Fibroblast of skin of right quadriceps (primary cell): ENCODE data around the gene NIN.
"Not testable (repeated sequence)": the region's sequence is repeated elsewhere in the genome, so short reads cannot be mapped to it uniquely, and the experiment has no call there.

Experiments used
- DNase-seq: peaks from one replicate; pipeline ENCODE4 v3.0.0-alpha.2; 2013

The NIN gene

GRCh38 chr14:50839048-50839447 is 8.1 kb upstream of the NIN start:
- DNase-seq, result no peak

DNA sequence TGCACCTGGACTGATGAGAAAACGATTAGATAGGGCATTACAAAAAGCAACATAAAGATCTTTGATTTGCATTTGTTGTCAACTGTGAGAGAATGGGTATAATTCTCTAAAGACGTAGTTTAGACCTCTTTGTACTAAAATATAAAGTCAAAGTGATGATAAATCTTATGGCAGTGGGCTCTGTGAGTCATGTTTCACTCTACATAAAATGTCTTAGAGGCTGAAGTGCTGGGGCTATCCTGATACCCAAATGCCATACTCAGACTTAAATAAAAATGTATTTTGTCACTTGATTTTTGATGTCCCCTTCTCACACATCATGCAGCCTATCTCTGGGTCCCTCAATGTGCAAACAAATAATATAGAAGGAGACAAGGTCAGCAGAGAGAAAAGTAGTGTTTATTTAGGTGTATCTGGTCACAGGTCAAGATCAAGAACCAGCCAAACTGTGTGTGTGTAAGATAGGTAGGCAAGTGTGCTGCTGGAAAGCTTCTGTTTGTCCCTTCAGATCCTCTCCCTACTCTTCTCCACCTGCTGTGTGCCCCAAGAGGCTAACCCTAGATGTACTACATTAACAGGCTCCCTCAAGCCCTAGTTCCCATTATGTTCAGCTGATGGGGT is 7.0 kb upstream of the NIN start:
- DNase-seq, result no peak

DNA sequence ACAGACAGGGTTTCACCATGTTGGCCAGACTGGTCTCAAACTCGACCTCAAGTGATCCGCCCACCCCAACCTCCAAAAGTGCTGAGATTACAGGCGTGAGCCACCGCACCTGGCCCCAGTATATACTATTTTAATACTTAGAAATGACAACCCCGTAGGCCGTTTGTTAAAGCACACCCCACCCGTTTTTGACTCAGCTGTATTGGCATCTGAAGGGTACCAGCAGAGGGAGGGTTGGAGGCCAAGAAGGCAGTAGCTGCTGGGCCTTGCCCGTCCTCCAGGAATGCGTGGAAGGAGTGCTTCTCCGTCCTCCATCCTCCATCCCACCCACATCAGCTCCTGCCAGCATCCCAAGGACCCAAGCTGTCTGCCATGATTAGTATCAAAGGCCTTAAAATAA is 6.3 kb upstream of the NIN start:
- no peak for DNase-seq

GRCh38 chr14:50836515-50836914 is 5.6 kb upstream of the NIN start:
- no peak for DNase-seq

GRCh38 chr14:50835280-50835679 is 4.3 kb upstream of the NIN start:
- DNase-seq, result peak; percentile 62

GRCh38 chr14:50834802-50835276 is 3.9 kb upstream of the NIN start:
- DNase-seq, result no peak

DNA sequence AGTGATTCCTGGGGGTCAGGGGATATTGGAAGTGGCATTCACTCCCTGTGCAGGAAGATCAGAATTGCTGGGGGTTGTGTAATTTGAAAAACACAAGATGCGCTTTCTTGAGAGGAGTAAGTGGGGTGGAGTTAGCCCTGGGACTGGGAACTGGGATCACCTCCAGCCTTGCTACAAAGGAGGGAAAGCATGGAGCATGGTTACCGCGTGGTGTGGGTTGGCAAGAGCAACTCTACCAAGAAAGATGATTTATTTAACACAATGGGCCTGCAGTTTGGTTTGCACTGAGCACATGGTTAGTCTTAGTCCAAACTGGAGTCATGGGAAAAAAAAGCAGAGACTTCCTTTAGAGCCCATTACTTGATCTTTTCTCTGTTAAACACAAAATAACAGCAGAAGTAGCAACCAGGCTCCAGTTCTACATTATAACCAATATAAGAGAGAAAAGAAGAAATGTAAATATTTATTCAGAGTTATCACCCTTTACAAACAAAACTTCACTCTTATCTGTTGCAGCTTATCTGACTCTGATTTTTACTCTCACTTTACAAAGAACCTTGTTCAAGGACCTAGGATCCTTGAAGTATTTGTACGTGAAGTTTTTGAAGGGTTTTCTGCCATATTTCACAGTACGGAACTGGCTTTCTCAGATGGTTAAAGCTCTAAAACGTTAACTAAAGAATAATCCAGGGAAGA is 2.1 kb upstream of the NIN start:
- DNase-seq, result no peak

DNA sequence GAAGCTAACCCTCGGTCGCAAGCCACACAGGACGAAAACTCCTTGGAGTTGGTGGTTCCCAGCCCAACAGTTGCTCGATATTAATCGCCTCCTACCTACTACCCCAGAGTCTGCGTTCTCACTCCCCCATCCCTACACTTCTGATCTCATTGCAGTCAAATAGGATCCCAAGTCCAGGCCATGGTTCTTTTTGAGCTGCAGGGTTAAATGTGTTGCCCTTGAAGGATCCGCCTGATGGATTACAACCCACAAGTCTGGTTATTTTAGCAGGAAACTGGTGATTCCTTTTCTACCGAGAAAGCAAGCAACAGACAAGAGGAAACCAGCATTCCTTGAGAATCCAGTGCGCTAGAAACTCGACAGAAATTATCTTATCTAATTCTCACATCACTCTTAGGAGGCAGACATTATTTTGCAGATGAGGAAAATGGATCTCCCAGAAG is 785 bp upstream of the NIN start:
- DNase-seq, result no peak

DNA sequence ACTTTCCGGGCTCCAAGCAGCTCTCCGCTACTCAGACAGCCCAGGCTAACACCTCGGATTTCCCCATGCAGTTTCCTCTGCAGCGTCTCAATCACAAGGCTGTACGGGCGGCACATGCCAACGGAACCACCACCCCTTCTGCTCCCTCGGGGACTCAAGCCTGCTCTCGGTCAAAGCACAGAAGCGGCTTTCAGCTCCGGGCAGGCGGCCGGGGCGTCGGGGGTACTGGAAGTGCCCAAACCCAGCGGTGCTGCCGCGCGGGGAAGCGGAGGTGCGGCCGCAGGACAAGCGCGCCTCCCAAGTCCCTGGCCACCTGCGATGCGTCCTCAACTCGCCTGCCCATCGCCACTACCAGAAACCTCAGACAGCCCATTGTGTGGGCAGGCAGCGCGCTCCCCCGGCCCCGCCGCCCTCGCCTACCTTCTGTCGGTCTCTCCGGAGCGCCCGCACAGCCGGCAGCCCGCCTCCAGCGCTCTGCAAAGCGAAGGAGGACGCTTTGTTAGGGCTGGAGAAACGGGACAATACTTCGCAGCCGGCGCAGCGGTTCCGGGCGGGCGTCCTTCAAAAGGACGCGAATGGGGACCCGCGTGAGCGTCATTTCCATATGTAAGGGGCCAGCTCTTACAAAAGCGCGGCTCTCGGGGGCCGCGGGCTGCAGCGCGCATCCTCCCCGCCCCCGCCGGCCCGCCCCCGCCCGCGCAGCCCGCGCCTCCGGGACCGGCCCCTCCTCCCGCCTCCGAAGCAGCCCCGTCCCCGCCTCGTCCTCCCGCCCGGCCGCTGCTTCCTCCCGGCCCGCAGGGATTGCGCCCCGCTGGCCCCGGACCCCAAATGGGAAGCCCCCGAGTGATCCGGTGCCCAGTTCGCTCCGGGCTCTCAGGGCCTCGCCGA is 674 bp downstream of the NIN start:
- DNase-seq, result no peak

GRCh38 chr14:50829489-50830043 is 1.4 kb downstream of the NIN start:
- no peak for DNase-seq

GRCh38 chr14:50828721-50829488 is 2.1 kb downstream of the NIN start:
- no peak for DNase-seq

DNA sequence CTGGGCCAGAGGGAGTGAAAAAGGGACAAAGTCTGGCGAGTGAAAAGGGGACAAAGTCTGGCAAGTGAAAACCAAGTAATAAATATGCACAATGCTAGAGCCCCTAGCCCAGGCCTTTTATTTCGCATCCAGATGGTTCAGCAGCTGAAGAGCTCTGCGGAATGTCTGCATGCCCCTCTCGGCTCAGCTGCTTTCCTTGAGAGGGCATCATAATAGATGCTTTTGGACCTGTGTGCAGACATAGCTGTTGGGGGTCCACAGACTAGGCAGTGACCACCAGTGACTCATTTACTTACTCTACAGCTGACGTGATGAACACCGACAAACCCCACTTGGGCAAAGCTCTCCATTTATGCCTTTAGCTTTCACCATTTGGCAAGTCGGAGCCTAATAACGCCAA is 4.3 kb downstream of the NIN start:
- DNase-seq, result no peak

DNA sequence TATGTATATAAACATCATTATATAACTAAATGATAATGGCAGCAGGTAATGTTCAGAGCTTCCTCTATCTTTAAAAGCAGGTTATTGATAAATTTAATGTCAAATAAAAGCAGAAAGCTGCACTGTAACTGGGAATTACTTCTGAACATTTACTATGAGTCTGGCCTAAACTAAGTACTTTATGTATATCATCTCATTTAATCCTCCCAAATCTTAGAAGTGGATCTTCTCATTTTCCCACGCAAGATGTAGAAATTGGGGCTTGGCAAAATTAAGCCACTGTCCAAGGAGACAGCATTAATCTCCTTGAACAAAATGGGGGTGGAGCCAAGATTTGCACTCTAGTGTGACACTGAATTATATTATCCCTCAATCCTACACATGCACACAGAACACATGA is 5.7 kb downstream of the NIN start:
- no peak for DNase-seq

DNA sequence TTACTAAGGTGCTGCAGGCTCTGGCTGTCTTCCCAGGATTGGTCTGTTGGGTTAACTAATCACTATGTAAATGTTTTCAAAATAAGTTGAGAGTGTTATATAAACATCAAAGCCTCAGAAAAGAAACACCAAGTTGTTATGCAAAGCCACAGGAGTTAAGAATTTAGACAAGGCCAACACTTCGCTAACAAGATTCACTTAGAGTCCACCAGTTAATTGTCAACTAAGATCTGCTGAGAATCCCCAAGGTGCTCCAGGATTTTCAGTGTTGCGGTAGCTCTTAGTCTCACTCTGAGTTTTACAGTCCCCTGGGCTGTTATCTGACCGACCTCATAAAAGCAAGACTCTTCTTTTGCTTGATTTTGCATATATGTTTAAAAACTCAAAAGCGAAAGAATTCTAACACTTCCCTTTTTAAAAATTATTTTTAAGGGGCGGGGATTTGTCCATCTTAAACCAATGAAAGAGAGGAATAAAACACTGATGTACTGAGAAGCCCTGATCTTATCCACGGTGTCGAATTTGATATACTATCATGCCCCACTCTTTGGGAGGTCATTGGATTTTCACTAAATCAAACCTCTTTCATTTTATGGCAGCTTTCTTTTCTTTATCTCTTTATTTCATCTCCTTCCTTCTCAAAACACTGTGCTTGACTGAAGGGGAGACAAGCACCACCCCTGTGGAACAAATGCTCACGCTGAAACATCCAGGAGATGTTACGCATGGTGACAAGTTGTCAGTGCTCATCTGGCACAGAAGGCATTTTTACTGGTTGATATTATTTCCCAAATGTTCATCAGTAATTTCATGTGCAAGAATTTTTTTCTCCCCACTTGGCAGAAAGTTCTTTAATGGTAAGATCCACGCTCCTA is 7.0 kb downstream of the NIN start:
- no peak for DNase-seq

DNA sequence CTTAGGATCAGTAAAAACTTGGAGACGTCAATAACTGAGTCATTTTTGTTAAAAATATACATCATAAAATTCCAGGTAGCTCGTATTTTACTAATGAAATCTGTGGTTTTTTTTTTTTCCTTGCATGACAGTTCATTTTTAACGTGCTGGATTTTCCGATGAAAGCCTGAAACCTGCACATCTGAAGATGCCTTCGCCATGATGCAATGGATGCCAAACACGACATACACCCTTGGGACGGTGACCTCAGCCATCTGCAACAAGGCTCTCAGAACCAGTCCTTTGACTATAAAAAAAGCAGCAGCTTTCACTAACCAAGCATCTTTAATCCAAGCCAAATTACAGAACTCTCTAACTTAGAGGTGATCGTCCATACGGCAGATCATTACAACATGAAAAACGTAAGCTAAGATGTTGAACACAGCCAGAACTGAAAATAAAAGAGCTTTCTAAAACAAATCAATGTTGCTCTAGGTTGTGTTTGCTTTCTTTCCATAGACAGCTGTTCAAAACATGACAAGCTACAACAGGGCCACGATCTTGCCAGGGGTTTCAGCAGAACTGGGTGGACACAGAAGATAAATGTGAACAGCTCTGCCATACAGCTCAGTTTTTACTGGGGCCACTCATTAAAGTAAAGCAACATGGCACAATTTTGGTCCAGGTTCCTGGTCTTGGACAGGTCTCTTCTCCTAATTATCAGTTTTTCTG is 7.8 kb downstream of the NIN start:
- DNase-seq, result peak; percentile 51

- no peak for DNase-seq
These were observed 8.4 kb downstream of the NIN start for GRCh38 chr14:50822501-50823042.

DNA sequence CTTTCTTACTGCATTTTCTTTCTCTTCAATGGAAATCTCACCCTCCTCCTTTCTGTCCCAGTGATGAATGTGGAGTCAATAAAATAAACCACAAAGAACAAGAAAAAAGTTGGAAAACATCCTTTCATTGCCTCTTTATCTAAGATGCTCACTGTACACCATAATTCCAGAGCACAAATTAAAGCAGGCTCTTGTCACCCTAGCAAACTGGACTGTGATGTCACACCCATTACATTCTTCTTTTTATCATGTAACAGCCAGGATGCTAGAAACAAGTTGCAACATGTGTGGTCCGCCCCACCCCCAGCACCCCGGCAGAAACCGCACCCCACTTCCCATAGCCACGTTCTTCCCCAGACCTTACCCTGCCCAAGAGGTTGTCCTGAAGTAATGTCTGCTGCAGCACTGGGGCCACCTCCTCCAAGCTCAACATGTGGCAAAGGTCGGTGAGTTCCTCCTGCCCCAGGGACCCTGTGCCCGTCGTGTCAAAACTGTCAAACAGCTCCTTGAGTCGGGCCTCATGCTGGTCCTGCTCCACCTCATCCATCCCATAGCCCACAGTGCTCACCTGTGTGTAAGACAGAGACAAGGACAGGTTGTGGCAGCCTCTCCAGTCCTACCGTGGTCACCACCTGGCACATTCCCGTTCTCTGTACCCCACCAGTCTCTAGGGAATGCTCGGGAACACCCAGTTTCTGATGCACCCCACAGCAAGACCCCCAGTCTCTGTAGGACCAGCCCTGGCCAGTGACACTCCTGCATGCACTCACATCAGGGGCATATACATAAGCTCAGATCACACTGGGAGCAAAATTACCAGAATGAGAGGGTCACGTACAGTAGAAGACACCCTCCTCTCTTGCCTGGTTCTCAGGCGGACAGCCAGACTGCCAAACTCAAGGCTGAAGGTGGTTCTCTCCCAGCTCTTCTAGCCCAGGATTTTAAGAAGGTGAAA is 9.2 kb downstream of the NIN start:
- peak; percentile 68 for DNase-seq

GRCh38 chr14:50820786-50821509 is 10.0 kb downstream of the NIN start:
- DNase-seq, result no peak

- not testable (repeated sequence) for DNase-seq
These were observed 11.7 kb downstream of the NIN start for GRCh38 chr14:50819303-50819702.
